Mesothelial cell of epicardium (in vitro differentiated cells): ENCODE results near the gene STYX. TPM values are rescaled to one million over a fixed set of nuclear protein-coding genes. Genes with fewer than 3 reads are reported as not detected.

Experiments
- DNase-seq, 2 experiments: peaks; one replicate each; pipeline ENCODE4 v3.0.0; 2021; ENCODE audit warnings: low spot score in 2 of 2; ENCODE audit not compliant: unreplicated experiment in 2 of 2
- H3K27ac Mint-ChIP-seq: 2 replicates; pipeline ENCODE4 v1.8.0; 2021; ENCODE audit warnings: mixed read lengths
- H3K27me3 Mint-ChIP-seq: 2 replicates; pipeline ENCODE4 v1.8.0; 2021; ENCODE audit warnings: low read depth, mixed read lengths
- H3K36me3 Mint-ChIP-seq: 2 replicates; pipeline ENCODE4 v1.8.0; 2021; ENCODE audit warnings: mixed read lengths
- H3K4me1 Mint-ChIP-seq: 2 replicates; pipeline ENCODE4 v1.8.0; 2021; ENCODE audit warnings: mixed read lengths
- H3K4me3 Mint-ChIP-seq: 2 replicates; pipeline ENCODE4 v1.8.0; 2021; ENCODE audit warnings: mild to moderate bottlenecking, moderate library complexity, mixed read lengths
- H3K9me3 Mint-ChIP-seq: 2 replicates; pipeline ENCODE4 v1.8.0; 2021; ENCODE audit warnings: mixed read lengths
- CTCF ChIP-seq: fragments of 200-600 bp; sonication (generic); IDR thresholded peaks from one replicate; pipeline ENCODE4 v1.5.0; 2021; ENCODE audit warnings: antibody characterized with exemption; ENCODE audit not compliant: unreplicated experiment
- total RNA-seq: library from RNA; stranded (reverse); gene quantifications from 3 replicates; pipeline ENCODE4 v1.2.1, GENCODE V29; 2021

Gene STYX
- total RNA-seq, 1 donor from 2014 or later: 11.4 TPM

- peaks cover 4% of the 10 kb centered on the region for H3K4me1 Mint-ChIP-seq
- no peak for TF ChIP-seq CTCF
- no peak overlapping the region for H3K27ac Mint-ChIP-seq
- H3K4me3 Mint-ChIP-seq: no peak overlapping the region
- H3K36me3 Mint-ChIP-seq: peaks cover 13% of the 10 kb centered on the region
- no peaks in the 10 kb centered on the region for H3K9me3 Mint-ChIP-seq
- H3K27me3 Mint-ChIP-seq: no peaks in the 10 kb centered on the region
- no peak for DNase-seq
Observed at GRCh38 chr14:52776816-52777215, 46.9 kb downstream of the STYX start.

- Mint-ChIP-seq H3K27me3 (no peaks in the 10 kb centered on the region), H3K36me3 (peaks cover 11% of the 10 kb centered on the region), H3K9me3 (no peaks in the 10 kb centered on the region), H3K27ac (no peak overlapping the region), H3K4me3 (no peak overlapping the region), H3K4me1 (peaks cover 7% of the 10 kb centered on the region)
- DNase-seq: no peak
- TF ChIP-seq CTCF: no peak
Observed at GRCh38 chr14:52778702-52779101, 48.7 kb downstream of the STYX start.

GRCh38 chr14:52780893-52781292 is 50.9 kb downstream of the STYX start:
- Mint-ChIP-seq H3K9me3 (no peaks in the 10 kb centered on the region), H3K27me3 (no peaks in the 10 kb centered on the region), H3K4me1 (peaks cover 7% of the 10 kb centered on the region), H3K27ac (no peak overlapping the region), H3K36me3 (peaks cover 6% of the 10 kb centered on the region), H3K4me3 (no peak overlapping the region)
- TF ChIP-seq CTCF: no peak
- DNase-seq: no peak

GRCh38 chr14:52781629-52782028 is 51.7 kb downstream of the STYX start:
- Mint-ChIP-seq H3K36me3 (peaks cover 6% of the 10 kb centered on the region), H3K4me3 (no peak overlapping the region), H3K27ac (peak overlapping the region; percentile 39), H3K4me1 (peaks cover 7% of the 10 kb centered on the region), H3K27me3 (no peaks in the 10 kb centered on the region), H3K9me3 (no peaks in the 10 kb centered on the region)
- no peak for DNase-seq
- TF ChIP-seq CTCF: no peak

GRCh38 chr14:52783206-52783605 is 53.2 kb downstream of the STYX start:
- no peak for TF ChIP-seq CTCF
- Mint-ChIP-seq H3K36me3 (no peaks in the 10 kb centered on the region), H3K4me1 (peaks cover 7% of the 10 kb centered on the region), H3K4me3 (no peak overlapping the region), H3K9me3 (no peaks in the 10 kb centered on the region), H3K27ac (peak overlapping the region; percentile 34), H3K27me3 (no peaks in the 10 kb centered on the region)
- no peak for DNase-seq

- no peaks in the 10 kb centered on the region for H3K9me3 Mint-ChIP-seq
- H3K4me1 Mint-ChIP-seq: peaks cover 26% of the 10 kb centered on the region
- TF ChIP-seq CTCF: no peak
- no peaks in the 10 kb centered on the region for H3K27me3 Mint-ChIP-seq
- H3K27ac Mint-ChIP-seq: no peak overlapping the region
- H3K36me3 Mint-ChIP-seq: no peaks in the 10 kb centered on the region
- no peak for DNase-seq
- H3K4me3 Mint-ChIP-seq: no peak overlapping the region
Observed at GRCh38 chr14:52786887-52787286, 56.9 kb downstream of the STYX start.
